Stimulated activated CD8-positive, alpha-beta memory T cell treated with anti-CD3 and anti-CD28 coated beads, Interleukin-12 subunit alpha, Interleukin-12 subunit beta, amount 100 ng/mL, for 24 hours (primary cell): ENCODE data around the gene EEFSEC.

Experiments used
- DNase-seq: peaks from one replicate; pipeline ENCODE4 v3.0.0-alpha.2; 2020; ENCODE audit errors: extremely low read depth

EEFSEC gene

DNA sequence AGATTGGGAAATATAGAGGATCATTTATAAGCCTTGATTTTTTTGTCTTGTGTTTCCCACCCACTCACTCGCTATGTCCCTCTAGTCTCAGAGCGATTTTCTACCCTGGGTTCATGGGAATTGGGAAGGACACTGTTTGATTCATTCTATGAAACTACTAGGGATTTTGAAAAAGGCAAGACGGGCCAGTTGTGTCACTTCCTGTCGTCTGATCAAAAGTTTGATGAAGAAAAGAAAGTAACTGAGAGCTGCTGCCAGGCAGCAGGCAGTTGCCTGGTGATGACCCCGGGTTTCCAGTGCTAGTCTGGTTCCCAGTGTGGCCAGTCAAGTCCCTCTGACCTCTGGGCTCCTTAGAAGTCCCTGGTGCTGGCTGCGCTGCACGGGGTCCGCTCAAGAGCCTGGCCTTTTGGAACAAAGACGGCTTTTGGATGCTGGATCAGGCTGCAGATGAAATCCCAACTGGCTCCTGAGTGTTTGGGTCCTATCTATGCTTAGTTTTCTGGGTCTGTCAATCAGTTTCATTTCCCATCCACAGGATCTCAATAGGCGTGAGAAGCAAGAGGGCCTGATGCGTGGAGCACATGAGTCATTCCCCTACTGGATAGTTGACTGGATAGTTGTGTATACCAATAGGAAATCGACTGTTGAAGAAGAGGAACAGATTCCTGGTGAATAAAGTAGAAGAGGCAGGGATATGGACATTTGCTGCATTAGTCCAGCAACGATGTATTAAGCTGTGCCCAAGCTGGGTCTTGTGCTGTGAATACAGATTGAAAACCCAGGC, 89.7 kb downstream of the EEFSEC start:
- no peak for DNase-seq

DNA sequence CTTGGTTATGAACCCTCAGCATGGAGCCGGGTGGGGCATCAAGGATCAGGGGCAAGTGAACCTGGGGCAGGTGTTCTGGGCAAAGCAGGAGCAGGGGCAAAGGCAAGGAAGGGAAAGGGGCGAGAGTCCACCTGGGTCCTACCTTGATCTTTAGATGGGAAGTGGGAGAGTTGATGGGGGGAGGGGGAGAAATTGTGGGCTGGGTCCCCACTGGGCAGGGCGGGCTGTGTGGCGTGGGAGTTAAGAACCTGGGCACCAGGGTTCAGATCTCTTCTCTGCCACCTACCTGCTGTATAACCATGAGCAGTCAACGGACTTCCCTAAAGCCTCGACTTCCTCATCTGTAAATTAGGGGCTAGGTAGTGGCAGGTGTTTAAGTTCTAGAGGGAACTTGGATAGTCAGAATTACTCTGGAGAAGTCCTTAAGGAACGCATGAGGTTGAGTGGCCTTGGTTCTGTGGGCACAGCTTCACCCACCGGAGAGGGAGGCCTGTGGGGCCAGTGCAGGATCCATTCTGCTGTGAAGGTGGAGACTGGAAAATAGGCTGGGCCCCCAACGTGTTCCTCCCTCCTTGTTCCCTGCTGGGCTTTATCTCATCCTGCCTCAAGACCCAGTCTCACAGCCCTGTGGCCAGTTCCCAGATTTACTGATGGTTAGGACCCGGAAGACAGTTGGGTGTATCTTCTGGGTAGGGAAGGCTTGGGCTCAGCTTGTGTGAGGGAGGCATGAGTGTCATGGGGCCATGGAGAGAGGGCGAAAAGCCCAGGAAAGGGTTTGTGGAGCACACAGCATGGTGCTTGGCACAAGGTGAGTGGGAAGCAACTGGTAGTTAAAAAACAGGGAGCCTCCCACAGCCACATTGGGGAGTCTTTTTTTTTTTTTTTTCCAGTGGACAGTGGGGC, 90.6 kb downstream of the EEFSEC start:
- no peak for DNase-seq

DNA sequence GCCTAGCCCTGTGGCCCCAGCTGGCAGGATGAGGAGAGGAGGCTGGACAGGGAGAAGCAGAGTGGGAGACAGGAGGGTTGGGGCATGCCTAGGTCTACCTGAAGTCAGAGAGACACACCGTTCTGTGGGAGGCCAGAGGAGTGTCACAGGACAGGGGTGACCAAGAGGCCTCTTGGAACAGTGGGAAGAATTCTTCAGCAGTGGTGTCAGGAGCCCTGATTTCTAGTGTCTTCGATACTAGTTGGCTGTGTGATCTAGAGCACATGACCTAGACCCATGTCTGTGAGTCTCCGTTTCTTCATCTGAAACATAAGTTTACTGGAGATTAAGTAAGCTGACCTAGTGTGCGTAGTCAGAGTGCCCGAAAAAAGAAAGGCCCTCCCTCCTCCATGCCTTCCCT, 92.2 kb downstream of the EEFSEC start:
- DNase-seq, result no peak

DNA sequence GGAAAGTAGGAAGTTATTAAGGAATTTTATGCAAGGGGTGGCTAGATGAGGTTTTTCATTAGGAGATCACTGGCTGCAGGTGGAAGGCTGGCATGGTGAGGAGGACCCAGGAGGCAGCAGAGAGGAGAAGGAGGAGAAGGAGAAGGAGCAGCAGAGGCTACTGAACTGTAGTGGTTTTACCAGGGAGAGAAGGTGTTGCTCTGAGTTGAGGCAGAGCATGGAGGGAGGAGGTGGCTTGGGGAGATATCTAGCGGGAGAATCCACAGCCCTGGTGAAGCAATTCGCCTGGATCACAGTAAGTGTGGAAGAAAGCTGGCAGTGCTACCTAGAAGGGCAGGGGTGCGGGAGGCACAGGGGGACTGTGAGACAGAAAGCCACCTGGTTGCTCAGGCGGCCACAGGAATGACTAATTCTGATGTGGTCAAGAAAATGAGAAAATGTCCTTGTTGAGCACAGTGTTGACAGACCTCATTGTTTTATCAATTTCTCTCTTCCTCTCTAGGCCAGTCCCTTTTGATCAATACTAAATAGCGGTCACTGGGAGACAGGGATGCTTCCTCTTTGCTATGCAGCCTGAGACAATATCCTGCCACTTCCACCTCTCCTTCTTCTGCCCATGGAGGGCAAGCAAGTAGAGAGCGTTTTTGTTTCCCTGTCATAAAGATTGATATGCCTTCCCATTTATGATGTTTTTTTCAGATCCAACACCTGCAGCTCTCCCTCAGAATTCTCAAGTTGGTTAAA, 94.6 kb downstream of the EEFSEC start:
- no peak for DNase-seq

DNA sequence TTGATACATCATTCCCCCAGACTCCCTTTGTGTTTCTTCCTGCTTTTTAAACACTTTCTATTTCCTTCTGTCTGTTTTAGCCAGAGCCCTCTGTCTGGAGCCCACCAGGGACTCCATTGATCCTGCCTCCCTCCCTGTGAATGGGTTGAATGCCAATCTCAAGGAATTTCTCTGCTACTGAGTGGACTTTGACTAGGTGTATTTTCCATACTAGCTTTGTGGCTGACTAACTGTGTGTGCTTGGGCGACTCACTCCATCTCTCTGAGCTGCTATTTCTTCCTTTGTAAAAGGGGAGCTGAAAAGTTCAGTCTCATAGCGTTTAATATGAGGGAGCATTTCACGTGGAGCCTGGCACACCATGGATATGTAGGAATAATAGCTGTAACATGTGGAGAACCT, 98.8 kb downstream of the EEFSEC start:
- DNase-seq, result no peak

DNA sequence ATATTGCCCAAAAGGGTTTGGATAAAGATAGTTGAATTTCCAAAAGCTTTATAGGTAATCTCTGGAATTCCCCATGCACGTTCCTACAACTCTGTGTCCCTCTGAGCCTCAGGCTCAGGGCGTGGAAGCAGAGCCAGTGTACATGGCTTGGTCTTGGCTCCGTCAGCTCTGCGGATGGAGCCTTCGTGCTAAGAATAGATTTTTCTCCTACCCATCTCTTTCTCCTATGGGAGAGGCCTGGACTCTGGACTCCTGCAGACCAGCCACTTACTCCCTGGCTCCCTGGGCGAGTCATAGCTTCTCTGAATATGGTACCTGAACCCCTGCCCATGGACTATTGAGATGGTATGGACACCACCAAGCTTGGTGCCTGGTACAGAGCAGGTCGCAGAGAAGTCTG, 99.9 kb downstream of the EEFSEC start:
- DNase-seq, result no peak

DNA sequence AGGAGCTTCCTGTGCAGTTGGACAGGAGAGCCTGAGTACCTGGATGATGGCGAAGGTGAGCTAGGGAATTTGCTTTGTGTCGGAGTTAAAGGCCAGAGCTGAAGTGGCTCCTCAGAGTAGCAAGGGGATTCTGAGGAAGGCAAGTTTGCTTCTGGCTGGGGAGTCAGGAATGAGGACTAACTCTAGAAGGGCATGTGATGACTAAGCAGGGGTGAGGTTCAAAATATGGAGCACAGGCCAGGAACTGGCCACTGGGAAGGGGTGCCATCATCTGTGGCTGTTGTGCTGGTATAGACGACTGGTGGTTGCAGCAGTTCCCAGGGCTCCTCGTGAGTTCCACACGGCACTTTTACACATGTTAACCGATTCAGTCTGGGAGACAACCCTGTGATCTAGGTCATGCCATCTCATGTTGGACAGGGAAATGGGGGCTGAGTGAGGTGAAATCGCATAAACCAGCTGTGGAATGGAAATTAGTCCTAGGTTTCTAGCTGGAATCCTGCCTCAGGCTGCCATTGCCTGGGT, 100.8 kb downstream of the EEFSEC start:
- no peak for DNase-seq

DNA sequence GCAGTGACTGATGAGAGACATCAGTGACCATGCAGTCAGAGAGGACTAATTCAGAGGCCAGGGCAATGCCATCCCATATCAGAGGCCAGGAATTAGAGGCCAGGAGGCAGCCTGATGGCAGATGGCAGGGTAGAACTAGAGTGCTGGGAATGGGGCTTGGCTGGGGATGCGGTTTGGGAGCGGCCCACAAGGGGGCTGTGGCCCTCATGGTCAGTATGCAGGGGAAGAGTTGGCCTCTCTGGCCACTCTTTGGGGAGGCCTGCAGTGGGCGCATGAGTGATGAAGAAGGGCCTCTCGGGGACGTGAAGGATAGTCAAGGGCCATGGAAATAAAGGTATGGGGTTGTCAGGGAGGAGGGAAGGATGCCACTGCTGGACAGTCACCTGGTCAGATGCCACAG, 101.7 kb downstream of the EEFSEC start:
- DNase-seq, result no peak

DNA sequence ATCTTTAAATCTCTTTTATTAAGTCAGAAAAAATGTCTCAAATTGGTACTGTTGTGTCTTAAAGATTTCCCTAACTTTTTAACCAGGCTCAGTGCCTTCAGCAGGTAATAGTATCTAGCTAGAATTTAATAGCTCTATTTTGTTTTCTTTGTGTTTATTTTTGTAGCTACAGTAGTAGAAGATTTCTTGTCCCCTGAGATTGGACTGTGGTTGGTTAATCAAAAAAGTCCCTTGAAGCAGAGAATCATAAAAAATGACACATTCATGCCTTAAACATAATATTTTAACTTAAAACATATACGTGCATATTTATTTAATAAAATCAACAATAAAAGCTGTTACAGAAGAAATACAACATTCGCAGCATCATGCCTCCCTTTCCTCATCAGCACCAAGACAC, 102.8 kb downstream of the EEFSEC start:
- no peak for DNase-seq

DNA sequence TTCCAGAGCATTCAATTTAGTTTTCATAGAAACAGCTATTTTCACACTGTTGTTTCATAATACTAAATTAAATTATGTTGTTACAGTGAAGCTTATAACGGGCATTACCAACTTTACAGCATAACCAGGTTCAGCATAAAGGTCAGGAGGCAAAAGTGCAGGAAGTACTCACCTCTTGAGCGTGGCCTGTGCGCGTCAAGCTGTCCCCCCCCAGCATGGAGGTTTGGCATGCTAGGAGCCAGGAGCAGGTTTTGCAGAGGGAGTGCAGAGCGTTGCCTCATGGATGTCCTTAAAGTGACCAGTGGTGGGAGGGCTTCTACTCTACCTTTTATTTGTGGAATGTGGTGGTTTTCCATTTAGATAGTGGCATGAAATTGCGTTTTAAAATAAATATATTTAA, 104.4 kb downstream of the EEFSEC start:
- no peak for DNase-seq

DNA sequence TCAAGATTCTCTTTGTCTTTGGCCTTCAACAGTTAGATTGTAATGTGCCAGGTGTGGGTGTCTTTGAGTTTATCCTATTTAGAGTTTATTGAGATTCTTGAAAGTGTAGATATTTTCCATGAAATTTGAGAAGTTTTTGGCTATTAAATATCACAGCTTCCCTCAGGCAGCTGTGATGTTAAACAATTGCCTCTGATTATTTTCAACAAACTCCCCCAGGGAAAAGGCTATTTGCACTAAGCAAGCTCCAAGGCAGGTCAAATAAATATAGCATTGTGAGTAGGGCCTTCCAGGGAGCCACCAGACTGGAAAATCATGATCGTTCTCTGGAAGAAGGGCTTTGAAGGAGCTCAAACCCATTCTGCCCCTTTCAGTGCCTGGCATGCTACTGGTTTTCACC, 107.0 kb downstream of the EEFSEC start:
- DNase-seq, result no peak

DNA sequence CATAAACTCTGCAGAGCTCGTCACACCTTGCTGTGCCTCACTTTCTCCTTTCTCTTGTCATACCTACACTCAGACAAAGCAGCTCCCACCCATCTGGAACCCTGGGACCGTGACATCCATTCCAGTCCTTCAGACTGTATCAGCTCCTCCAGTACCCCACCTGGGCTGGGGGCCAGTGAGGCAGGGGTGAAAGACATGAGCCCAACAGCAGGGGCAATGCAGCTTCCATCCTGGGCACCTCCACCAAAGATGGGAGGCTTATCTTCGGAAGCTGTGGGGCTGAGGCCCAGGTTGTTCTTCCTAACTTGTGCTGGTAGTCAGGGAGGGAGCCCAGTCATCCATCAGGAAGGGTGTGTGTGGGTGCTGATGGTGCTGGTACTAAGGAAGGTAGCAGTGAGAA, 109.2 kb downstream of the EEFSEC start:
- no peak for DNase-seq

DNA sequence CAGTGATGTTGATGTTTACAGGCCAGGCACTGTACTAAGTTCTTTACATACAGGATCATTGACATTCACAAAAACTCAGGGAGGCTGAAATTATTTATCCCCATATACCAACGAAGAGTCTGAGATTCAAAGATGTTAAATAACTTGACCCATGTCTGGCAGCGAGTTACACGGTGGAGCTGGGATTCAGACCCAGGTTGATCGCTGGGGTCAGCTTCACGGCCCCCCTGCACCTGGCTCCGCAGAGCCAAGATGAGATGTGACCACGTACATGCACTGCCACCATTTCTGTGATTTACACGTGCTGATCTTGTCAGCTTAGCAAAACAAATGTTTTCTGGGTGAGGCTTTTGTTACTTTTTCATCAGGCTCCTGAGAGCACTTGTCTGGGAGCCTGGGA, 109.8 kb downstream of the EEFSEC start:
- no peak for DNase-seq

DNA sequence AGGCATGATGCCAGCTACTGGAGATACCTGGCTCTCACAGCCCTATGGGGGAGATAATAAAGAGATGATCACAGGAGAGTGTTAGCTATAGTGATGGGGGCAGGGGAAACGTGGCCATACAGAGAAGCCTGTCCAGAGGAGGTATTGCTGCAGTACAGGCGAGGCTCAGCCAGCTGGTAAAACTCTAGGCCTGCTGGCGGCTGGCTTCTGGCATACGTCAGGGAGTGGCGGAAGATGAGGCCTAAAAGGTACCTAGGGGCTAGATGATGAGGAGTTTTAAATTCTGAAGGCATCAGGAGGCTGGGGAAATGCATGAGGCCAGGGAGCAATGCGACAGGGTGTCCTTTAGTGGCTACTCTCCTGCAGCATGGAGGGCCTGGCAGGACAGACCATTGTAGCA, 110.7 kb downstream of the EEFSEC start:
- DNase-seq, result no peak

DNA sequence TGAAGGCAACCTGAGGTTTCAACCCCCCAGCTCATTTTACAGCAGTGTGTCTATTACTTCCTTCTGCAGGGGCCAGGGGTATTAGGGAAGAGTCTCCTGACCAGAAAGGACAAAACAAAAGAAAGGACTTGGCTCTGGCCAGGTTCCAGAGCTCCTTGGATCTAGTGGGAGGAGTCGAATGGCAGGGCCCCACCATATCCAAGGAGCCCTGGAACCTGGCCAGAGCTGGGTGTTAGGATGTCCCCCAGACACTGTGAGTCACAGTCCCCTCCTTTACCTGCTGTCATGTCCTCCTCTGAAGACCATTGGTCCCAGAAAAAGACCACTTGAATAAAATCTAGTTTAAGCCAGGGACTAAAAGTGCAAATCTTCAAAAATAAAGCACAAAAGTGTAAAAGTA, 113.2 kb downstream of the EEFSEC start:
- no peak for DNase-seq

DNA sequence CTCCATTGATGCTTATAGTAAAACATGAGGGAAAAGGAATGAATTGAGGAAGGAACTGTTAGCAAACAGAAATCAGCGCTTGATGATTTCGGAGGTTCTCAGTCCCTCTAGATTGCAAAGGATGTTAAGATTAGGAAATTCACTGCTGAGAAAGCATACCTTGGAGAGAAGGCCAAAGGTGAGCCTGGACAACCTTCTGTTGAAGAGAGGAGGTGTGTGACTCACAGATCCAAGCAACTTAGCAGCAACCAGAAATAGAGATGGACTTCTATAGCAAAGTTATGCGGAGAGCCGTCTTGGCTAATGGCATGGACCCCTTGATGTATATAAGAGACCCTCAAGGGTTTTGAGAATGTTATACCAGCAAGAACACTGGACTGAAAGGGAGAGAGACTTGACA, 114.3 kb downstream of the EEFSEC start:
- DNase-seq, result no peak

DNA sequence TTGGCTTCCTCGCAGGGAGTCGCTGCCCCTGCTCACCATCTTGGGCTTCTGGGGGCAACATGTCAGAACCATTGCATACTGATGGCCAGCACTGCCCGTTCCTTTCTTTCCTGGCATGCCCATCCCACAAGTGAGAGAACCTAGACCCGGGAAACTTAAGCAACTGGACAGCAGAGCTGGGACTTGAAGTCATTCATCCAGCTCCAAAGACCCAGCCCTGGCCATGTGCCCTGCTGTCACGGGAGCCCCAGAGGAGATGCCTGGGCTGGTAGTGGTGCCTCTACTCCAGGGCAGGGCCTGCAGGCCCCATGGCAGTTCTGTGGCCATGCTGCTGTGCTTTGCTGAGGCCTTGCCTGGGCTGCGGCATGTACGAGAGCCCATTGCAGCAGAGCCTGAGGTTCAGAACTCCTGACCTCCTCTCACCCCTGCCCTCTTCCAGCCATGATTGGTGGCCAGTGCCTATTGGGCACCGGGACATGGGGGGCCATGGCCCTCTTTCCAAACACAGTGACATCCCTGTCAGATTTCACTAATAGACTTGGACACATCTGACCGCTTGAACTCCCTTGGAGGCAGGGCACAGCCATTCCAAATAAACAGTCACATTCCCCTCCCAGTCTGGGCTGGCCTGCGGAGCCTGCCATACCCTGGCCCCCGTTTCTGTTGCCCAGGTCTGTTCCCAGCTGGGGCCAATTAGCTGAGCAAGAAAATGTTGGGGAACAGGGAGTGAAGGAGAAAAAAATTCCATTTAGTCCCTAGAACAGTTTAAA, 115.9 kb downstream of the EEFSEC start:
- DNase-seq, result no peak

DNA sequence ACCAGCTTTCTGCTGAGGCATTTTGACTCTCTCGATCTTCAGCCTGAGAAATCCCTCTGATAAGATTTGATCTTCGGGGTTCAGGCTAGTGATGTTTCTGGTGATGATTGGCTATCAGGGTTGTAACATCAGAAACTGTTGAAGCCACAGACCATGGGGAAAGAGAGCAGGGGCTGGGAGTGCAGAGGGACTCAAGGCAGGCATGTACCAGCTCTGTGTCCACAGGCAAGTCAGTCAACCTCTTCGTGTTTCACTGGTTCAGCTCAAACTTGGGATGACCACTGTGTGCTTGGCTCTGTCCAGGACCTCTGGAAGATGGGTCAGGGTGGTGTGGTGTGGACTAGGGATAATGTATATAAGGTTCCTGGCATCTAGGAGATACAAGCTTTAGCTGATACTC, 116.5 kb downstream of the EEFSEC start:
- DNase-seq, result no peak

DNA sequence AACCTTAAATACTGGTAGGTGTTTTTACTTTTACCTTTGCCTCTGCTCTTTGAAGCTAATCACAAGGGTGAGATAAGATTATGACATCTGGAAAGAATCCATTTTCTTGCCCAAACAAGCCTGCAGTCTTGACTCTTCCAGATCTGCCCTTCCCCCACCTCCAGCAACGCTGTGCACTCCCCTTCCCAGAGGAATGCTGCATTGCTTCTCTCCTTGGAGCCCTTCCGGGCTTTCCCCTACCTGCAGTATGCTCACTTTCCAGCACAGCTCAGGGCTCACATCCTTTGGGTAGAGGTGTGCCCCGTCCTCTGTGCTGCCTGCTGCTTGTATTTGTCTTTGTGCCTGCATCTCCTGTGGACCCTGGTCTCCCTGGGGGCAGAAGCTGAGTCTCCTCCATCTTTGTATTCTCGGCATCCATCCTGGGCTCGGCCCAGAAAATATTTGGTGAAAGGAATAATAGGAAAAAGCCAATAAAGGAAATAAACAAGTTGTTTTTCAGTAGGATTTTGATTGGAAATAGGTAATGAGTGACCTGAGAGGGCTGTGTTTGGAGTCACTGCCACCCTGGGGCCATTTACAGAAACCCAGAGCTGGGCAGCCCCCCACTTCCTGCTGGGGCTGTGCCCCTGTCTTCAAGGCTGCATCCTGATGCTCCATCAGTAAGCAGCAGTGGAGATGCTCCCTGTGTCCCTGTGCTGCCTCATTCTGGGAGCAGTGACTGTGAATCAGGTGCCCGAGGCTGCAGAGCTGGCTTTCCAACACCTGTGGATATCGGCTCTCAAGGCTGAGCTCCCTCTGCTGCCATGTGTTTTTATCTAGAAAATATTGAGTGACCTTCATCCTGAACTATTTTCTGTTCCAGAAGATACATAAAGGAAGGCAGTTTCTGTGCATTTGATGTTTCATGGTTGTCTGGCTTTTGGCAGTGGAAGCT, 117.5 kb downstream of the EEFSEC start:
- DNase-seq, result no peak
